Neuronal stem cell (in vitro differentiated cells): ENCODE data around the gene ACMSD.

Experiments
- DNase-seq: peaks from one replicate; pipeline ENCODE4 v3.0.0-alpha.2; 2013; ENCODE audit warnings: low spot score
- H2AFZ ChIP-seq: one replicate; pipeline ENCODE4 v1.6.1; 2013; ENCODE audit warnings: mild to moderate bottlenecking, low read length, inconsistent platforms
- H2AK5ac ChIP-seq: 2 replicates; pipeline ENCODE4 v1.6.1; 2013; ENCODE audit warnings: low read depth, mild to moderate bottlenecking, inconsistent platforms, low read length, moderate library complexity, mixed read lengths
- H2BK120ac ChIP-seq: 2 replicates; pipeline ENCODE4 v1.6.1; 2013; ENCODE audit warnings: low read depth, mild to moderate bottlenecking, inconsistent platforms, low read length, moderate library complexity, mixed read lengths
- H2BK12ac ChIP-seq: one replicate; pipeline ENCODE4 v1.6.1; 2013; ENCODE audit warnings: low read length, inconsistent platforms
- H2BK15ac ChIP-seq: 2 replicates; pipeline ENCODE4 v1.6.1; 2013; ENCODE audit warnings: mild to moderate bottlenecking, low read length, inconsistent platforms, mixed read lengths
- H2BK5ac ChIP-seq: one replicate; pipeline ENCODE4 v1.6.1; 2013; ENCODE audit warnings: inconsistent platforms, mild to moderate bottlenecking, low read length, moderate library complexity
- H3K14ac ChIP-seq: one replicate; pipeline ENCODE4 v1.6.1; 2013; ENCODE audit warnings: low read length, inconsistent platforms
- H3K18ac ChIP-seq: 2 replicates; pipeline ENCODE4 v1.6.1; 2013; ENCODE audit warnings: low read length, inconsistent platforms
- H3K23ac ChIP-seq: 2 replicates; pipeline ENCODE4 v1.6.1; 2013; ENCODE audit warnings: low read depth, mild to moderate bottlenecking, mixed read lengths, low read length, inconsistent platforms; ENCODE audit not compliant: poor library complexity
- H3K27ac ChIP-seq: replicated peaks from 3 replicates; pipeline ENCODE4 v1.5.1; 2013; ENCODE audit warnings: low read length, inconsistent platforms
- H3K27me3 ChIP-seq, 3 experiments: 2 replicates each; pipeline ENCODE4 v1.6.1; 2013; ENCODE audit warnings: low read length in 3 of 3, mild to moderate bottlenecking in 2 of 3, inconsistent platforms in 1 of 3, low read depth in 1 of 3, mixed read lengths in 1 of 3, moderate library complexity in 1 of 3; ENCODE audit not compliant: control insufficient read depth in 3 of 3, insufficient read depth in 3 of 3
- H3K36me3 ChIP-seq, 2 donors: replicated peaks in 1 of 2; 2 replicates each; pipeline ENCODE4 v1.6.1; 2013; ENCODE audit warnings: low read length in 2 of 2; ENCODE audit not compliant: control insufficient read depth in 2 of 2, insufficient read depth in 2 of 2
- H3K4ac ChIP-seq: 2 replicates; pipeline ENCODE4 v1.6.1; 2013; ENCODE audit warnings: inconsistent platforms, mild to moderate bottlenecking, low read length, moderate library complexity
- H3K4me1 ChIP-seq, 2 donors: 1 replicate in 1 of 2; 2 replicates in 1 of 2; pipeline ENCODE4 v1.6.1; 2013; ENCODE audit warnings: low read length in 2 of 2, low read depth in 1 of 2; ENCODE audit not compliant: control insufficient read depth in 2 of 2, insufficient read depth in 1 of 2
- H3K4me2 ChIP-seq: one replicate; pipeline ENCODE4 v1.6.1; 2013; ENCODE audit warnings: mild to moderate bottlenecking, low read length, inconsistent platforms; ENCODE audit not compliant: insufficient read depth, poor library complexity, severe bottlenecking
- H3K4me3 ChIP-seq, 2 donors: 2 replicates each; pipeline ENCODE4 v1.5.1; 2013; ENCODE audit warnings: low read length in 2 of 2, mild to moderate bottlenecking in 2 of 2, inconsistent platforms in 1 of 2, moderate library complexity in 1 of 2
- H3K79me1 ChIP-seq: one replicate; pipeline ENCODE4 v1.6.1; 2013; ENCODE audit warnings: low read depth, mild to moderate bottlenecking, inconsistent platforms, low read length, moderate library complexity
- H3K9ac ChIP-seq: one replicate; pipeline ENCODE4 v1.6.1; 2013; ENCODE audit warnings: mild to moderate bottlenecking, low read depth, low read length, inconsistent platforms; ENCODE audit not compliant: poor library complexity
- H3K9me3 ChIP-seq, 2 donors: replicated peaks in 1 of 2; 2 replicates each; pipeline versions ENCODE3 to v1.6.1; 2013; ENCODE audit warnings: low read length in 2 of 2, mild to moderate bottlenecking in 2 of 2, inconsistent platforms in 1 of 2, low read depth in 1 of 2, mixed read lengths in 1 of 2, moderate library complexity in 1 of 2; ENCODE audit not compliant: control insufficient read depth in 2 of 2, insufficient read depth in 1 of 2
- H4K8ac ChIP-seq: one replicate; pipeline ENCODE4 v1.6.1; 2013; ENCODE audit warnings: low read depth, mild to moderate bottlenecking, inconsistent platforms, low read length, moderate library complexity
- H4K91ac ChIP-seq: one replicate; pipeline ENCODE4 v1.6.1; 2013; ENCODE audit warnings: low read length, low read depth, mild to moderate bottlenecking, inconsistent platforms; ENCODE audit not compliant: poor library complexity
- WGBS, 2 donors: extraction: QIAGEN DNeasy Blood & Tissue Kit; methylation state at CpG; one replicate each; pipeline ENCODE4 v1.1.7; 2013; ENCODE audit warnings: missing lambda C conversion rate in 2 of 2, mixed read lengths in 1 of 2; ENCODE audit not compliant: insufficient read length in 2 of 2, insufficient replicate concordance in 1 of 2; ENCODE audit errors: extremely low coverage in 2 of 2; 5-methylcytosine and 5-hydroxymethylcytosine counted together

The ACMSD gene

DNA sequence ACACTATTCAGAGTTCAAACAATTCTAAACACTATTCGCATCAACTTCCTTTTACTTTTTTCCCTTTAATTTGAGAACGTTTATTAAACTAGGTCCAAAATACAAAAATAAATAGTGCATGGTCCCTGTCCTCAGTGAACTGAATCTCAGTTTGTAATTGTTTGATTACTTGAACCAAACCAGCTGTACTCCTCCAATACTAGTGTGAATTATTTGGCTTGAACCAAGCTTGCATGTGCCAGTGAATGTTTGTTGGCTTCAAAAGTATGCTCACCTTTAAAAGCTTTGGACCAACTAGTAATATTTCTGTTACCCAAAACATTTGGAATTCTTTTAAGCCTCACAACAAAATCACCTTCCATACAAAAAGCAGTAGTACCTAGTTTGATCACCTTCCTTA lies 95.7 kb downstream of the ACMSD start:
- H3K36me3 ChIP-seq = peaks cover 0 to 85% of the 10 kb centered on the region in 2 donors
- no peak overlapping the region for H3K4ac ChIP-seq
- no peak overlapping the region for H2BK15ac ChIP-seq
- H3K18ac ChIP-seq = no peak overlapping the region
- H3K27me3 ChIP-seq = no peaks in the 10 kb centered on the region
- no peak overlapping the region for H2BK12ac ChIP-seq
- no peak overlapping the region for H3K23ac ChIP-seq
- no peak overlapping the region for H2BK5ac ChIP-seq
- no peak overlapping the region for H3K4me2 ChIP-seq
- no peak overlapping the region for H3K27ac ChIP-seq
- H2AK5ac ChIP-seq = no peak overlapping the region
- H3K9ac ChIP-seq = no peak overlapping the region
- no peak for DNase-seq
- H3K4me3 ChIP-seq = no peak overlapping the region
- no peak overlapping the region for H2AFZ ChIP-seq
- H3K9me3 ChIP-seq = no peaks in the 10 kb centered on the region
- H4K8ac ChIP-seq = no peak overlapping the region
- no peaks in the 10 kb centered on the region for H3K79me1 ChIP-seq
- no peak overlapping the region for H3K14ac ChIP-seq
- no peak overlapping the region for H2BK120ac ChIP-seq
- no peak overlapping the region for H4K91ac ChIP-seq
- no peaks in the 10 kb centered on the region for H3K4me1 ChIP-seq
- WGBS, 2 donors = 100% methylated on average over 2 of the region's 2 CpGs; no CpG with 5 or more reads in 1 of the 2 donors

DNA sequence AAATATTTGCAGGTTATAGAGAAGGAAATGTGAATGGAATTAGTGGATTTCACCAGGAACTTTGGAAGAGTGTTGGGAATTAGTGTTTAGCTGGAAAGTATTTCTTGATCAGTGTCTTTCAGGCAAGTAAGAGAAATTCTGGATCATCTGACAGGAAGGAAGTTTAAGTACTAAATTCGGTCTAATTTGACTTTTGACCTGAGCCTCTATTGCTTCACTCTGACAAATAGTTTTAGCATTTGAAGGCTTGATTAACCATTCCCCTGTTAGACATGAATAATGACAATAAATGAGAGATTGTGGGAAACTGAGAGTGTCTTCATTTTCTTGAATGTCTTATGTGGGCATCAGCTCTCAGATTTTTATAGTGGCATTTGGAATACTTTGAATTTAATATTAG lies 96.2 kb downstream of the ACMSD start:
- no peaks in the 10 kb centered on the region for H3K9me3 ChIP-seq
- H4K8ac ChIP-seq = no peak overlapping the region
- no peak overlapping the region for H2AK5ac ChIP-seq
- no peak overlapping the region for H2BK5ac ChIP-seq
- no peak overlapping the region for H3K9ac ChIP-seq
- no peaks in the 10 kb centered on the region for H3K79me1 ChIP-seq
- no peak overlapping the region for H2AFZ ChIP-seq
- no peak overlapping the region for H2BK120ac ChIP-seq
- no peak overlapping the region for H3K23ac ChIP-seq
- WGBS, 2 donors = no CpG with 5 or more reads among the region's 1 CpG
- H3K27ac ChIP-seq = no peak overlapping the region
- H3K14ac ChIP-seq = no peak overlapping the region
- no peak overlapping the region for H3K4me3 ChIP-seq
- DNase-seq = no peak
- no peak overlapping the region for H2BK15ac ChIP-seq
- no peak overlapping the region for H3K4ac ChIP-seq
- peaks cover 0 to 89% of the 10 kb centered on the region in 2 donors for H3K36me3 ChIP-seq
- H3K18ac ChIP-seq = no peak overlapping the region
- no peak overlapping the region for H2BK12ac ChIP-seq
- H4K91ac ChIP-seq = no peak overlapping the region
- no peak overlapping the region for H3K4me2 ChIP-seq
- H3K27me3 ChIP-seq = no peaks in the 10 kb centered on the region
- H3K4me1 ChIP-seq = no peaks in the 10 kb centered on the region

DNA sequence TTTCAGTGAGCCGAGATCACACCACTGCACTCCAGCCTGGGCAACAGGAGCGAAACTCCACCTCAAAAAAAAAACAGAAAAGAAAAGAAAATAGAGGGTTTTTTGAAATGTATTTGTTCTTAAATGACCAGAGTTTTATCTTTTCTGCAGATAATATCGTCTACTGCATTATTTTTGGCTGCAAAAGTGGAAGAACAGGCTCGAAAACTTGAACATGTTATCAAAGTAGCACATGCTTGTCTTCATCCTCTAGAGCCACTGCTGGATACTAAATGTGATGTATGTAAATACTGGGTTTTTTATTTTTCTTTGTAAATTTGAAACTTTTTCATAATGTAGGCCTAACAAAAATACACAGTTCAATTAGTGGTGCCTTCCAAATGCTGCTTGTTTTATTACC lies 98.3 kb downstream of the ACMSD start:
- Histone ChIP-seq H3K4me1 (no peaks in the 10 kb centered on the region), H2AFZ (no peak overlapping the region), H2AK5ac (no peak overlapping the region), H3K14ac (no peak overlapping the region), H2BK15ac (no peak overlapping the region), H3K4ac (no peak overlapping the region), H3K4me3 (no peak overlapping the region), H2BK5ac (no peak overlapping the region), H3K23ac (no peak overlapping the region), H3K9me3 (no peaks in the 10 kb centered on the region), H4K8ac (no peak overlapping the region), H3K79me1 (no peaks in the 10 kb centered on the region), H4K91ac (no peak overlapping the region), H3K4me2 (no peak overlapping the region), H3K27me3 (no peaks in the 10 kb centered on the region), H3K36me3 (peaks cover 4 to 95% of the 10 kb centered on the region in 2 donors), H2BK120ac (no peak overlapping the region), H3K9ac (no peak overlapping the region), H3K27ac (no peak overlapping the region), H3K18ac (no peak overlapping the region), H2BK12ac (no peak overlapping the region)
- DNase-seq = no peak
- no CpG with 5 or more reads among the region's 4 CpGs for WGBS, 2 donors

DNA sequence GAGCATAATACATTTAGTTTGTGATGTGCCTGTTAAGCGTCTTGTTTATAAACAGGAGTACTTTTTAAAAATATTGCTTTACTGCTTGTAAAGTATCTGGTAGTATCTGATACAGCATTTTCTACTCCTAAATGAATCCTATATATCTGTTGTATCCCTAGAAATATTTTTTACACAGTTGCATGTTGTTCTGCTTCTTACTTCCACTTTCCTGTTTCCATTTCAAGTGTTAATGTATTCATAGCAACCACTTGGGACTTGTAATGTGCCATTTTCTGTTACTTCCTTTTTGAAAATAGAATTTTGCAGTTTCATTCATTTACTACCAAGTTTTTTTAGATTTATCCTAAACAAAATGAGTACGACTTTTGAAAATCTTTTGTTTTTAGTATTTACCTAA lies 105.1 kb downstream of the ACMSD start:
- Histone ChIP-seq H3K18ac (no peak overlapping the region), H3K27ac (no peak overlapping the region), H2BK12ac (no peak overlapping the region), H3K36me3 (peaks cover 10 to 99% of the 10 kb centered on the region in 2 donors), H3K9ac (no peak overlapping the region), H3K14ac (no peak overlapping the region), H2AK5ac (no peak overlapping the region), H3K4ac (no peak overlapping the region), H3K27me3 (no peaks in the 10 kb centered on the region), H4K8ac (no peak overlapping the region), H3K23ac (no peak overlapping the region), H3K9me3 (no peaks in the 10 kb centered on the region), H4K91ac (no peak overlapping the region), H3K4me1 (peaks cover 0 to 1% of the 10 kb centered on the region in 2 donors), H2AFZ (no peak overlapping the region), H2BK5ac (no peak overlapping the region), H3K4me2 (no peak overlapping the region), H3K4me3 (no peak overlapping the region), H3K79me1 (no peaks in the 10 kb centered on the region), H2BK15ac (no peak overlapping the region), H2BK120ac (no peak overlapping the region)
- WGBS, 2 donors = no CpG with 5 or more reads among the region's 2 CpGs
- DNase-seq = no peak
